ENCODE results near the gene BUB3.
"Not testable (repeated sequence)": the region's sequence is repeated elsewhere in the genome, so short reads cannot be mapped to it uniquely, and the experiment has no call there.

BUB3 gene

DNA sequence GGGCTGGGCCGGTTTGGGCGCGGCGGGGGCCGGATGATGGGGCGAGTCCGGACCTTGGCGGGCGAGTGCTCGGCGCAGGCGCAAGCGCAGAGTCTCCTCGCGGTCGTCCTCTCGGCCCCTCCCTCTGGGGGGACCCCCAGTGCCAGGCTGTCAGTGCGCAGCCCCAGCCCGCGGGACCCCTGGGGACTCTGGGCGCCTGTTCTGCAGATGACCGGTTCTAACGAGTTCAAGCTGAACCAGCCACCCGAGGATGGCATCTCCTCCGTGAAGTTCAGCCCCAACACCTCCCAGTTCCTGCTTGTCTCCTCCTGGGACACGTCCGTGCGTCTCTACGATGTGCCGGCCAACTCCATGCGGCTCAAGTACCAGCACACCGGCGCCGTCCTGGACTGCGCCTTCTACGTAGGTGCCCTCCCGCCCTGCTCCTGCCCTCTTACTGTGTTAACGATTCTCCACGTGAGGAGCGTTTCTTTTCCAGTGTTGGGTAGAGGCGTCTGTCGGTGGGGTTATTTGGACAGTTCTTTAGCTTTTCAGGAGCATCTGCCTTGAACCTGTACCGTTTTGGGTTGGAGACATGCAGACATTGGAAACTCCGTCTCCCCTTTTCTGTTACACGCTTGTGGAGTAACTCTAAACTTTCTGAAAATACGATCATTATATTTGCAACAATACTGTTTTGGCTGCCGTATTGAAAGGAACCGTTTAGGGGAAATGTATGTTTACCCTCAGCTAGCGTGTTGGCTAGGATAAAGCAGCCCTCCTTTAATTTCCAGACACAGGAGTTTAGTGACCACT, 706 bp downstream of the BUB3 start:
- DNase-seq: peak; percentile 50

DNA sequence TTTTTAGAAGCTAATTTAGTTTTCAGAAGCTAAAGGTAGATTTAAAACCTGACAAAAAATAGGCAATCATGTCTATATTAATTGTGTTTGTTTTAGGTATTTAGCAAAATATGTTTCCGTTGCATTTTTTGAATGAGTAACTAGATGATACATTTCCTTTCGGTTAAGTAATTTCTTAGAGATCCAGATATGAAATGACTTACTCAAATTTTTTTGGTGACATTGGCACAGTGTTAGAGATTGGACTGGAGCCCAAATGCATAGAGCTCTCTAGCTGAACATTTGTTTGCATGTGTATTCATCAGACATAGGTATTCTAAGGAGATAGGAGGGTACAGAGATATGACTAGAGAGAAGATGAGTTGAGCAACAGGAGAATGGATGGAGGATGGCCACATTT, 1.9 kb downstream of the BUB3 start:
- DNase-seq: no peak

DNA sequence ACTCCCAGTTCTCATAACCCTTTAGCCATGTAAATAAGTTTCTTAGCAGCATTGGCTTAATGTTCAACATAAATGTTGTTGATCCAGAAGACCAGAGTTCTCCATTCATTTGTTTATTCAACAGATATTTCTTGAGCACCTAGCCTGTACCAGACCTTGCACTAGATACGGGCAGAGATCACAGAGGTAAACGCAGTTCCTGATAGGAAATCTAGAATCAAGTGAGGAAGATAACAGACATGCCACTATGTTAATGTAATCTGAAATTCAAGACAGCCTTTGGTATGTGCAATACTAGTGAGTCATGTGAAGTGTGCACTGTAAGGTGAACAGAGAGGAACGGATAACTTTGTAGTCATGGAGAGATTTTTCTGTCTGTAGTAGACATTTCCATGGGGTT, 3.0 kb downstream of the BUB3 start:
- DNase-seq: no peak

DNA sequence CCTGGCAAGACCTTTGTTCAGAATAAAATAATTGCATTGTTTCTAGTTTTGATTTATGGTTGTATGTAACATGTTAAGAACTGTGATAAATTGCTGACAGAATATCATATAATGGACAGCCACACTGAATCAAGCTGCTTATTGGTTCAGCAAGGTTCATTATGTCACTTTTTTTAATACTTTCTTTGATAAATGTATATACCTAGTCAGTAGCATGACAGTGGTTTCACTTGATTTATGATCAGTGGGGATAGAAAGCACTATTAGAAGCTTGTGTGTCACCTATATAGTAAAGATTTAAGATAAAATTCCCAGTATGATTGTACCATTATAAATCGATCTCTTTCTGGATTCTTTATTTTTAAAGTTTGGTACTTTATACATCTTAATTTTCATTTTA, 4.5 kb downstream of the BUB3 start:
- no peak for DNase-seq

DNA sequence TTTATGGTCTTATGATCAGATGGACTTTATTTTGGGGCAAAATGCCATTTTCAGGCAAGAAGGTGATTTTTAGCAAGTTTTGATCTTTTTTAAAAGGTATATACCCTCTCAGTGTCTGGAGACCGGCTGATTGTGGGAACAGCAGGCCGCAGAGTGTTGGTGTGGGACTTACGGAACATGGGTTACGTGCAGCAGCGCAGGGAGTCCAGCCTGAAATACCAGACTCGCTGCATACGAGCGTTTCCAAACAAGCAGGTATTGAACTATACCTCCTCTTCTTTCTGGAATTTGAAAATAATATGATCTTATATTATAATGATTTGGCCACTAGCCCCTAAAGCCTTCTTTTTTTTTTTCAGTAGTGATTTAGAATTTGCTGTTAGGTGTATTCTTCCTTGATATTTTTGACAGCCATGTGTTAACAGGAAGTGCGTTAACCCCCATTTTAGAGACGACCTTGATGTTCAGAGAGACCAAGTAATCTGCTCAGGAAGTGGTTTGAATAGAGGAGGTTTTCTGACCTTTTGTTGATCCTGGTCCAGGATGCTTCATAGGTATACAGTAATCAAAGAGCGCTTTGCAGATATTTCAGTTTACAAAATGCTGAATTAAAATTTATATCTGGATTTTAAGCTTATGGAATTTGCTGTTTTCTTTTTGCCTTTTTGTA, 6.2 kb downstream of the BUB3 start:
- peak; percentile 66 for DNase-seq

DNA sequence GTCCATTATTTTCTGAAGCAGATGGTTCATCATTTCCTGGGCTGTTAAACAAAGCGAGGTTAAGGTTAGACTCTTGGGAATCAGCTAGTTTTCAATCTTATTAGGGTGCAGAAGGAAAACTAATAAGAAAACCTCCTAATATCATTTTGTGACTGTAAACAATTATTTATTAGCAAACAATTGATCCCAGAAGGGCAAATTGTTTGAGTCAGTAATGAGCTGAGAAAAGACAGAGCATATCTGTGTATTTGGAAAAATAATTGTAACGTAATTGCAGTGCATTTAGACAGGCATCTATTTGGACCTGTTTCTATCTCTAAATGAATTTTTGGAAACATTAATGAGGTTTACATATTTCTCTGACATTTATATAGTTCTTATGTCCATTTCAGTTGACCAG, 10.1 kb downstream of the BUB3 start:
- no peak for DNase-seq

DNA sequence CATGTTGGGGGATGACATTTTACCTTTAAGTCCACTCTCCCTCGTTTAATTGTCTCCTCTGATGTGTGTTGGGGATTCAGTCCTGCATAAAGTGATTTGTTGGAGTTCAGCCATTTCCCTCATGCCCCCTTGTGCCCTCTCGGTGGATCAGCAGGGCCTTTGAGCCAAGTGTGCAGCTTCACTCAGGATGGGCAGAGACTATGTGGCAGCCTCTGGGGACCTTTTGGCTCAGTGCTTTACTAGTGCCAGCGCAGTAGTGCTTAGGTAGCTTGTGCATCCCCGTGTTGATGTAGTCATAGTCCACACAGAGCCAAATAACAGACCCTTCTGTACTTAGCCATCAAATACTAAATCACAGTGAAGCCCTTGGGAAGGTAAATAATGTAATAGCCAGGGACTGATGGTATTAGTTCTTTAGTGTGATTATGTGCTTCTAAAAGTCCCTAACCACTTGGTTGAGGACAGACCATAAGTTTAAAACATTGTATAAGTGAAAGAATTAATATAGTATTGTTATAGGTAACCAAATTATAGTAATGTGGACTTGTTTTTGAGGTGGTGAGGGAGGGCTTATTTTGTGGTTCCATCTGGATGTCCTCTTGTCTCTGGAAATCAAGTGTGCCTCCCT, 11.4 kb downstream of the BUB3 start:
- no peak for DNase-seq

DNA sequence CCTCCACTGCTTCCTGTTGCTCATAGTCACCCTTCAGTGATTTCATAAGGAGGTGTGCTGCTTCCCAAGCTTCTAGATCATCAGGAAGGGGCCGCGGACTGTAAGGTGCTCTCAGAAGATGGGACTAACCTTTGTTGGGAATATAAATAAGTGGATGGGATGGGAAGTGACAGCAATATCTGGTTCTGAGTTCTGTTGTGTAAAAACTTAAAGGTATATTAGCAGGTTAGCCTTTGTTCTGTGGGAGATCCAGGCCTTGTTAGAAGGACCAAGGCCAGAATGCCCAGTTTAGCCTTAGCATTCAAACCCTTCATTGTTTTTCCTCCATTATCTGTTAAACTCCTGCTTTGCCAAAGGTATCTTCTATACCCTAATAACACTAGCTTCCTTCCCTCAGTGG, 12.4 kb downstream of the BUB3 start:
- DNase-seq: no peak

DNA sequence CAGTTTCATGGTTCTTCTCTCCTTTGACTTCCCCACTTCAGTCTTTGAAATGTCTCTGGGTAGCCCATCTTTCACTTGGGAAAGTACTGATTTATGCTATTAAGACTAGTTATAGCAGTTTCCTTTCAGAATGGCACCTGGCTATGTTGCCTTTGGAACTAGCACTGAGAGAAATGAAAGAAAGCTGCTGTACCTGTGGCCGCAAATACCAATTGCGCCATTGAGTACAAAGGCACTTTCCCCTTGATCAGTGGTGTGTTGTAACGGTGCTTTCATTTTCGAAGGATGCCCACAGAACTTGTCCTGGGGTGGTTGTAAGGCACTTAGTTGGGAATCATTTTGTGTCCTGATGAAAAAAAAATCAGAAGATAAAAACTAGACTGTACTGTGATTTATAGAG, 16.8 kb downstream of the BUB3 start:
- DNase-seq: no peak

DNA sequence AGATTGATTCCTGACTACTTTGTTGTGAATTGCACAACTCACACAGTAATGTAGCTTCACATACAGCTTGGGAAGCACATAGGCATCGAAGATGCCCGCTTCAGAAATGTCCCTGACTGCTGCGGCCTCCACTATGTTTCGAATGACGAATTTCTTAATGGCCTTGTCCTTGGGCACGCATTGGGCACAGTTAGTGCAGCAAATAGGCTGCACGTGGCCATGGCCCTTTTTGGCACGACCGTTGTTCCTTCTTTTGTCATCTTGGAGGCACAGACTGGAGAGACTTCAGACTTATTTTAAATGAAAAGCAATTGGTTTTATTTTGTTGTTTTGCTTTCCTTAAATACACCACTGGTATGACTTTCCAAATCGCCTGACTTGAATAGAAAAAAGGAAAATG, 17.4 kb downstream of the BUB3 start:
- DNase-seq: not testable (repeated sequence)

DNA sequence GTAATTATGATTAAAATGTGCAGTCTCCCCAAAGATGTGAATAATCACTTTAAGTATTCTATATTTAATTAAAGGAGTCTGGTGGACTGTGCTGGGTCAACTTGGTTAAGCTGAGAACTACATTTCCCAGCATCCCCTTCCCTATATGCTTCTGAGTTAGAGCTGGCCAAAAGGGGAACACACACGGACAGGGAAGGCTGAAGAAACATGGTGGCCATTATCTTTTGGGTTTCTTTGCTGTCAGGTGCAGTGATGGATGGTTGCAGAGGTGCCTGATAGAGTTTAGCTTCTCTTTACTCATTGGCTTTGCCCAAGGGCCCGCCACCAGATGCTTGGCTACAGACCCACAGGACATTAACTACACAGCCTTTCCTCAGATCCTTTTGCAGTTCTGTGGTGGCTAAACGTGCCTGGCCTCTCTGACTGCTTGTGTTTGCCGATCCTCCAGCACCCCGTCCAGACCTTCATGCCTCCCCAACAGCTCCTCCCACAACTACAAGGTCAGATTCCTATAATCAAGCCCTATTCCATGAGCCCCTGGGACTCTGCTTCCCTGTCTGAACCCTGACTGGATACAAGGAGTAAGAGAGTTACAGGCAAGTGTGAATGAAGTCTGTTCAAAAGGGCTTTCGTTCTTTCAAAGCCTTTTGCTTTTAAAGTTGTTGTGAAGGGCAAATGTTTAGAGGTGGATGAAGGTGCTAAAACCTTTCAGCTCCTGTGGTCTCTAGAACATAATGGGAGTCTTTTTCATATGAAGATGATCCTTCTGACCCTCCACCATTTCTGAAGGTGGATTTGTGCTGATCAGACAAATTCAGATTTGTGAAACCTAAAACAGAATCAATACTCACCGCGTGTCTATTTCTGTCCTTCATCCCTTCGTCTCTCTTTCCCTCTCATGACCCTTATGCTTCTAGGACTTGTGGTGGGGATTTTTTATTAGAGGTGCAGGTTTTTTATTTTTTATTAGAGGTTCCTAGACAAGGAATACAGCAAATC, 21.5 kb downstream of the BUB3 start:
- no peak for DNase-seq

DNA sequence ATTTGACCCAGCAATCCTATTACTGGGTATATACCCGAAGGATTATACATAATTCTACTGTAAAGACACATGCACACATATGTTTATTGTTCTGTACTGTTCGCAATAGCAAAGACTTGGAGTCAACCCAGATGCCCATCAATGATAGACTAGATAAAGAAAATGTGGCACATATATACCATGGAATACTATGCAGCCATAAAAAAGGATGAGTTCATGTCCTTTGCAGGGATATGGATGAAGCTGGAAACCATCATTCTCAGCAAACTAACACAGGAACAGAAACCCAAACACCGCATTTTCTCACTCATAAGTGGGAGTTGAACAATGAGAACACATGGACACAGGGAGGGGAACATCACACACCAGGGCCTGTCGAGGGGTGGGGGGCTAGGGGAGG, 24.2 kb downstream of the BUB3 start:
- DNase-seq: not testable (repeated sequence)

DNA sequence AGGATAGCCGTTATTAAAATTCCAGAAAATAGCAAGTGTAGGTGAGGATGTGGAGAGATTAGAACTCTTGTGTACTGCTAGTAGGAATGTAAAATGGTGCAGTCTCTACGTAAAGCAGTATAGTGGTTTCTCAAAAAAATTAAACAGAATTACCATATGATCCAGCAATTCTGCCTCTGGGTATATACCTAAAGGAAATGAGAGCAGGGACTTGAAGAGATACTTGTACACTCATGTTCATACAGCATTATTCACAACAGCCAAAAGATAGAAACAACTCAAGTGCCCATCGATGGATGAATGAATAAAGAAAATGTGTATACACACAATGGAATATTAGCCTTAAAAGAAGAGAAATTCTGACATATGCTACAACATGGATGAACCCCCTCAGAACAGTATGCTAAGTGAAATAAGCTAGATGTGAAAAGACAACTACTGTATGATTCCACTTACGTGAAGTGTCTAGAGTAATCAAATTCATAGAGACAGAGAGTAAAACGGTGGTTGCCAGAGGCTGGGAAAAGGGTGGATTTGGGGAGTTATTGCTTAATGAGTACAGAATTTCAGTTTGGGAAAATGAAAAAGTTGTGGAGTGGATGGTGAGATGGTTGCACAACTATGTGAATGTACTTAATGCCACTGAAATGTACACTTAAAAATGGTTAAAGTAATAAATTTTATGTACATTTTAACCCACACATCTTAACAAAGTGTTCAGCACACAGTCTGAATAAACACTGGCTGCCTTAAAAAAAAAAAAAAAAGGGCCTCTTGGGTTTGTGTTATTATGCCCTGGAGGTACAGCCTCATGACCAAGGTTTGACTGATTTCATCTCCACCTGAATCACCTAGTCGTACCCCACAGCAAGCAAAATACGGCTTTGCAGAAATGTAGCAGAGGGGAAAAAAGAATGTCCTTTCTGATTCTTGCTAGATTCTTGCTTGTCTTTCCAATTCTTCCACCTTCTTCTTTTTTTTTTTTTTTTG, 26.2 kb downstream of the BUB3 start:
- DNase-seq: no peak

DNA sequence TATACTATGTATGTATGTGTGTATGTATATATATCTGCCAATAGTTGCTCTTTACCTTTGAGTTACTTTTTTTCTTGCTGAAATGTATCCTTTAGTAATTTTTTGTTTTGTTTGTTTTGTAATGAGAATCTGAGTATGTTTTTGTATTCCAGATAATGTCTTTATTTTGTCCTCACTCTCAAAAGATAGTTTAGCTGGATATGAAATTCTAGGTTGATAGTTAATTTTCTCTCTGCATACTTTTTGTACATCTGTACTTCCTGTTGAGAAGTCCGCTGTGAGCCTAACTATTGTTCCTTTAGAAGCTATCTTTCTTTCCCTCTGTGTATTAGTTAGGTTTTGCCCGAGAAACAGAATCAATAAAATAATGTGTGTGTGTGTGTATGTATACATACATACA, 29.5 kb downstream of the BUB3 start:
- DNase-seq: no peak

DNA sequence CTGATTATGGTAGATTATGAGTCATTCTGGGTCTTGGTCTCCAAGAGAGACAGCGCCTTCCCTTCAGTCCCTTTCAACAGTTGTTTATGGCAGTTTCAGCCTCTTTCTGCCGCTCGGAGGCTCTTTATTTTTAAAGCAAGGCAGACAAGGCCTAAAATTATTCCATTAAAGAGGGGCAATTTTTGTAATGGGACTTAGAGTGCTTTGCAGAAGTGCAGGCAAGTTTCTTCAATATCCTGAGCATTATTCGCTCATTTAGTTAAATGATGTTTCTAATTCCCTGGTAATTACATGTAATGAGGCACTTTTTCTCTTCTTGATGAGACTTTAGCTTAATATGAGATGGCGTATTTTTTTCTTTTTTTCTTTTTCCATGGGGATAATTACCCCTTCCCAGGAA, 33.6 kb downstream of the BUB3 start:
- no peak for DNase-seq

DNA sequence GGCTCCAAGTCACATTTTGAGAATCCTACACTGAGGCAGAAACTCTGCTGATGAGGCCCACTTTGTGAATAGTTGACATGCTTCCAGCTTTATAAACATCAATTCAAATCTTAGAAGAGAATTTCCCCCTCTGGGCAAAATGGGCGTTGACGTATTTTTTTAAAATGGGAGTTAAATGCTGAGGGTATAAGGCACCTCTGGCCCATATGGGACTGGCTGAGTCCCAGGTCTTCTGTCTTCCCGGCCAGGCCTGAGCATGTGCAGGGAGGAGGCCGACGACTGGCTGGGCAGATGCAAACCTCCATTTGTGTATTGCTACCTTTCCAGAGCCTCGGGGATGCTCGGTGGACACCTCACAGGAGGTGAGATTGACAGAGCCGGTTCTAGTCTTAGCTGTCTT, 37.7 kb downstream of the BUB3 start:
- DNase-seq: no peak

DNA sequence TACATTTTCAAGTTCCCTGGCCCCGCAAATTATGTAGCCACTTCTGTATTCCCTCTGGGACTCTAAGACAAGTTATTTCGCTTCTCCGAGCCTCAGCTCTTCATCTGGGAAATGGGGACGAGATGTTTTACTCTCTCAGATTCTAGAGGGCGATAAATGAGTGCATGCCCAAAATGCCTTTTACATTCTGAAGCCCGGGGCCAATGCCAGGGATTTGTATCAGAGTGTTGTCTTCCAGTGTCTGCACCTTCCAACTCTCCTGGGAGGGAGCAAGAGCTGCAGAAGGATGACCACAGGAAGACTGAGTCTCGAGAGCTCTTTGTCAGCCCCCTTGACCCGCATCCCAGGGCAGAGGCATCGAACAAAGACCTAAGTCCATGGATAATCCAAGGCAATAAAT, 39.9 kb downstream of the BUB3 start:
- DNase-seq: no peak

DNA sequence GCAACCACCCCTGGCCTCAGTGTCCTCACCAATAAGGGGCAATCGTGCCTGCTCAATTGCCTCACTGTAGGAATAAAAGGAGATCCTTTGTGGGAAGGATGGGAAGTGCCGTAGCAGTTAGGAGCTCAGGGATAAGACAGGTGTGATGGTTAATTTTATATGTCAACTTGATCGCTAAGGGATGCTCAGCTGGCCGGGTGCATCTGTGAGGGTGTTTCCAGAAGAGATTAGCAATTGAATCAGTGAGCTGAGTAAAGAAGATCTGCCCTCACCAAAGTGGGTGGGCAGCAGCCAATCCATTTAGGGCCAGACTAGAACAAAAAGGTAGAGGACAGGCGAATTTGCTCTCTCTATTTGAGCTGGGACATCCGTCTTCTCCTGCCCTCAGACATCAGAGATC, 46.3 kb downstream of the BUB3 start:
- no peak for DNase-seq

DNA sequence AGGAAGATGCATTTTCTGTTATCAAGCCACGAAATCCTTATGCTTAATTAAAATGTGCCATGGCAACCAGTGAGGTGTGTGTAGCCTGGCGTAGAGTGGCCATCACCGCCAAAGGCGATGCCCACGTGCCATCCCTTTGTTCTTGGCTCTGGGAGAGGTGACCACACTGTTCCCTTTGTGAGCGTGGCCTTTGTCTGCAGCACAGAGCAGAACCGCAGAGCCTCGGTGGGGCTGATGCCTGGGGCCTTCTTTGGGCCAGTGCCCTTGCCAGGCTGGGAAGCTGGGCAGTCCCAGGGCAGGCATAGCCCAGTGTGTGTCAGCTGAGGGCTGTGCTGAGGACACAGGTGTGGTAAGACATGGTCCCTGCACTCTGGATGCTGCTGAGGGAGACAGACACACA, 48.3 kb downstream of the BUB3 start:
- DNase-seq: no peak

DNA sequence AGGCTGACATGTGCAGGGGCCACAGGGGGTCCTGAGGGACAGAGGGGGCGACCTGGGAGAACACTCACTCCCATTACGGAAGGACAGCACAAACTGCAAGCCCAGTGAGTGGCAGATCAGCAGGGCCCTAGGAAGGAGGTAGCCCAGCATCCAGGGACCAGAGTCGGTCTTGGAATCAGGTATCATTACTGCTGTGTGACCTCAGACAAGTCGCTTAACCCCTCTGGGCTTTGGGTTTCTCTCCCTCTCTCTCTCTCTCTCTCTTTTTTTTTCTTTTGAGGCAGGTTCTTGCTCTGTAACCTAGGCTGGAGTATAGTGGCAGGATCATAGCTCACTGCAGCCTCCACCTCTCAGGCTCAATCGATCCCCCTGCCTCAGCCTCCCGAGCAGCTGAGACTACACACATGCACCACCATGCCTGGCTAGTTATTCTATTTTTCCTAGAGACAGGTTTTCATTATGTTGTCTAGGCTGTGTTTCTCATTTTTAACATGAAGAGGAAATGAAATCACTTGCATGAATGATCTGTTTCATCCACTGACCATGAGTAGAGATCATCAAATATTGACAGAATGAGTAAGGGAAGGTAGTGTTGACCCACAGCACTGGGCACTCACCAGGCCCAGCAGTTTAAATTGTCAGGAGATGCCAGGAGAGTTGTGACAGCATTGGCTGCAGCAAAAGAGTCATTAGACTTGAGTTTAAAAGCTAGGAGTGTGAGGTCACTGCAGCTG, 49.4 kb downstream of the BUB3 start:
- DNase-seq: no peak

DNA sequence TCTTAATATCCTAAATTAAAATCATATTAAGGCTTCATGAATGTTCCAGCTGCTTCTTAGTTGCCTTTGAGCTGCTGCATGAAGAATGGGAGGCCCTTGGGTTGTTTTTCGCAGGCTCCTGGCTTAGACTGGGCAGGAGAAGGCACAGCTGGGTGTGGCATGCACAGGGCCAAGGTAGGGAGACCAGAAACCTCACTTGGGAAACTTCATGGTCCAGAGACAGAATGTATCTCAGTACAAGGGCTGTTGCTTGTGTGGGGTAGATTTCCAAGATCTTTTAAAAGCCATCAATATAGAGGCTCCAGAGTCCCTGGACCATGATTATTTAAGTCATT, 49.9 kb downstream of the BUB3 start:
- DNase-seq: no peak

All from CD4-positive, alpha-beta T cell treated with Interleukin-12 subunit alpha and Interleukin-12 subunit beta, for 1 hour (primary cell).